ENCODE measurements around the gene SCAF4.

DNA sequence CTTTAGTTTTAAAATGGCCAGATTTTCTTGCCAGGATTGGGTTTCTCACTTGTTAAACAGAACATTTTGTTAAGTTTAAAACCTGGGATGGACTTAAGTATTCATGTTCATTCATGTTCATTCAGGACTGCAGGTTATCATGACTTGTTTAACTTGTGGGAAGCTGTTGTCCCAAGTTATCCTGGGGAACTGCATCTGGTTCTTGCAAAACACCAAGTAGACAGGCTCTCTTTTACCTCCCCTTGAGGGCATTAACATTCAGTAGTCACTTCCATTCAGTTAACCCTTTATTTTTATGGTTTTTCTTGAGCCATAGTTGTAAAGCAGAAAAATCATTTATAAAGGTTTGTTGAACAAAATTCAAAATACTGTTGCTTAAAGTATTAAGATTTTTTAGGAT is 64.3 kb downstream of the SCAF4 start:
- TF ChIP-seq CTCF (conservative IDR thresholded peaks at IDR 0.05; ENCODE audit: low read length) (no peak), EZH2phosphoT487 (IDR thresholded peaks at IDR 0.05; ENCODE audit: borderline replicate concordance, low read depth, low read length) (no peak)
